Mammary epithelial cell (primary cell): ENCODE measurements around the gene RARRES1.

Source experiments
- EZH2 ChIP-seq: IDR thresholded peaks from 2 replicates; pipeline ENCODE4 v1.6.1; 2012; ENCODE audit warnings: low read length, inconsistent platforms, borderline replicate concordance
- TF ChIP-seq, protein P1 (sequence below), 2 donors: IDR thresholded peaks in 1 of 2; conservative IDR thresholded peaks in 1 of 2; 2 replicates each; pipeline ENCODE4 v1.5.1; 2011 to 2012; ENCODE audit warnings: inconsistent platforms in 2 of 2, low read length in 2 of 2, mild to moderate bottlenecking in 2 of 2, control low read depth in 1 of 2, low read depth in 1 of 2; ENCODE audit not compliant: insufficient read depth in 1 of 2; ENCODE audit errors: extremely low read depth in 1 of 2

DNA sequence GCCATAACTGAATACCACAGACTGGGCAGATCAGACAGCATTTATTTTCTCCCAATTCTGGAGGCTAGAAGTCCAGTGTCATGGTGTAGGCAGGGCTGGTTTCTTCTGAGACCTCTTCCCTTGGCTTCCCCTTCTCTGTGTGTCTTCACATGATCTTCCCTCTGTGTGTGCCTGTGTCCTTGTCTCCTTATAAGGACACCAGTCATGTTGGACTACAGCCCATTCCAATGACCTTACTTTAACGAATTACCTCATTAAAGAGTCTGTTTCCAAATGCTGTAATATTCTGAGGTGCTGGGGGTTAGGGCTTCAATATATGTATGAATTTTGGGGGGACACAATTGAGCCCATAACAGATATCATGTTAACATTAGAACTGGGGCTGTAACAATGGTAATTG, 13.3 kb upstream of the RARRES1 start:
- TF ChIP-seq, protein P1, sequence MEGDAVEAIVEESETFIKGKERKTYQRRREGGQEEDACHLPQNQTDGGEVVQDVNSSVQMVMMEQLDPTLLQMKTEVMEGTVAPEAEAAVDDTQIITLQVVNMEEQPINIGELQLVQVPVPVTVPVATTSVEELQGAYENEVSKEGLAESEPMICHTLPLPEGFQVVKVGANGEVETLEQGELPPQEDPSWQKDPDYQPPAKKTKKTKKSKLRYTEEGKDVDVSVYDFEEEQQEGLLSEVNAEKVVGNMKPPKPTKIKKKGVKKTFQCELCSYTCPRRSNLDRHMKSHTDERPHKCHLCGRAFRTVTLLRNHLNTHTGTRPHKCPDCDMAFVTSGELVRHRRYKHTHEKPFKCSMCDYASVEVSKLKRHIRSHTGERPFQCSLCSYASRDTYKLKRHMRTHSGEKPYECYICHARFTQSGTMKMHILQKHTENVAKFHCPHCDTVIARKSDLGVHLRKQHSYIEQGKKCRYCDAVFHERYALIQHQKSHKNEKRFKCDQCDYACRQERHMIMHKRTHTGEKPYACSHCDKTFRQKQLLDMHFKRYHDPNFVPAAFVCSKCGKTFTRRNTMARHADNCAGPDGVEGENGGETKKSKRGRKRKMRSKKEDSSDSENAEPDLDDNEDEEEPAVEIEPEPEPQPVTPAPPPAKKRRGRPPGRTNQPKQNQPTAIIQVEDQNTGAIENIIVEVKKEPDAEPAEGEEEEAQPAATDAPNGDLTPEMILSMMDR (conservative IDR thresholded peaks at IDR 0.05 in 1 of 2, IDR thresholded peaks at IDR 0.05 in 1 of 2; ENCODE audit: extremely low read depth in 1 of 2, insufficient read depth in 1 of 2, low read depth in 1 of 2, low read length in 2 of 2) = no peak
- TF ChIP-seq EZH2 = no peak
